ENCODE results near the gene PLVAP. TPM values are rescaled to one million over a fixed set of nuclear protein-coding genes. Genes with fewer than 3 reads are reported as not detected.

Gene PLVAP
- total RNA-seq, 1 donor from 2014 or later: 0.95 TPM

DNA sequence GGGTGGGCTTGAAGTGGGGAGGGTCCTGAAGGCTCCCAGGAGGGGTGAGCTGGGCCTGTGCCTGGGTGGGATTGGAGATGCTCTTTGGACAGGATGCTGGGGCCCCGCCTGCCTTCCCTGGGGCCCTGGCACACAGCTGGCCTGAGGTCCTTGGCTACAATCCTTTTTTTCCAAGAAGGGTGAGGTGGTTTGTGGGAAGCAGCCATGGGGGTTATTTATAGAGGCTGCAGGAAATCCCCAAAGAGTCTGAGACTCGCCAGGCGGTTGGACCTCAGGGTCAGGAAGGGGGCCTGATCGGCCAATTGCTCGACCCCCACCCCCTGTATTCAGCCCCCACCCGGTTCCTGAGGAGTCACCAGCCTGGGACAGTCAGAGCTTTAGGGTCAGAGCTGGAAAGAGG, 29.8 kb downstream of the PLVAP start:
- DNase-seq (ENCODE audit: low read depth): no peak
- Mint-ChIP-seq H3K36me3 (ENCODE audit: low read depth, unreplicated experiment) (no peaks in the 10 kb centered on the region), H3K4me1 (ENCODE audit: low read depth, unreplicated experiment) (peaks cover 9% of the 10 kb centered on the region), H3K4me3 (ENCODE audit: unreplicated experiment) (no peak overlapping the region), H3K9me3 (ENCODE audit: unreplicated experiment) (no peaks in the 10 kb centered on the region), H3K27me3 (ENCODE audit: low read depth, unreplicated experiment) (peaks cover 3% of the 10 kb centered on the region), H3K27ac (ENCODE audit: unreplicated experiment) (no peak overlapping the region)
- H3K9ac ChIP-seq (ENCODE audit: low read length): no peak overlapping the region
- FAIRE-seq: no peak
- peaks cover 8% of the 10 kb centered on the region for H3K4me1 ChIP-seq (ENCODE audit: insufficient read depth, low read length)
- TF ChIP-seq, protein P1, sequence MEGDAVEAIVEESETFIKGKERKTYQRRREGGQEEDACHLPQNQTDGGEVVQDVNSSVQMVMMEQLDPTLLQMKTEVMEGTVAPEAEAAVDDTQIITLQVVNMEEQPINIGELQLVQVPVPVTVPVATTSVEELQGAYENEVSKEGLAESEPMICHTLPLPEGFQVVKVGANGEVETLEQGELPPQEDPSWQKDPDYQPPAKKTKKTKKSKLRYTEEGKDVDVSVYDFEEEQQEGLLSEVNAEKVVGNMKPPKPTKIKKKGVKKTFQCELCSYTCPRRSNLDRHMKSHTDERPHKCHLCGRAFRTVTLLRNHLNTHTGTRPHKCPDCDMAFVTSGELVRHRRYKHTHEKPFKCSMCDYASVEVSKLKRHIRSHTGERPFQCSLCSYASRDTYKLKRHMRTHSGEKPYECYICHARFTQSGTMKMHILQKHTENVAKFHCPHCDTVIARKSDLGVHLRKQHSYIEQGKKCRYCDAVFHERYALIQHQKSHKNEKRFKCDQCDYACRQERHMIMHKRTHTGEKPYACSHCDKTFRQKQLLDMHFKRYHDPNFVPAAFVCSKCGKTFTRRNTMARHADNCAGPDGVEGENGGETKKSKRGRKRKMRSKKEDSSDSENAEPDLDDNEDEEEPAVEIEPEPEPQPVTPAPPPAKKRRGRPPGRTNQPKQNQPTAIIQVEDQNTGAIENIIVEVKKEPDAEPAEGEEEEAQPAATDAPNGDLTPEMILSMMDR (IDR thresholded peaks at IDR 0.05; ENCODE audit: insufficient read depth, low read depth, low read length): no peak
- no peak for TF ChIP-seq EZH2 (IDR thresholded peaks at IDR 0.05; ENCODE audit: insufficient read depth, low read length)
- H3K9me3 ChIP-seq (ENCODE audit: insufficient read depth, low read depth, low read length): no peaks in the 10 kb centered on the region
- H3K27ac ChIP-seq (ENCODE audit: low read depth, low read length): no peak overlapping the region
- H3K27me3 ChIP-seq (ENCODE audit: insufficient read depth, low read length): no peaks in the 10 kb centered on the region
- no peaks in the 10 kb centered on the region for H3K79me2 ChIP-seq (ENCODE audit: insufficient read depth, low read length)
- no peaks in the 10 kb centered on the region for H4K20me1 ChIP-seq (ENCODE audit: insufficient read depth, low read length)
- H3K4me3 ChIP-seq (ENCODE audit: insufficient read depth, low read depth, low read length): no peak overlapping the region
- no peak overlapping the region for H3K4me2 ChIP-seq (ENCODE audit: low read length)
- no peak overlapping the region for H2AFZ ChIP-seq (ENCODE audit: low read depth, low read length)
- H3K36me3 ChIP-seq (ENCODE audit: insufficient read depth, low read length): no peaks in the 10 kb centered on the region

DNA sequence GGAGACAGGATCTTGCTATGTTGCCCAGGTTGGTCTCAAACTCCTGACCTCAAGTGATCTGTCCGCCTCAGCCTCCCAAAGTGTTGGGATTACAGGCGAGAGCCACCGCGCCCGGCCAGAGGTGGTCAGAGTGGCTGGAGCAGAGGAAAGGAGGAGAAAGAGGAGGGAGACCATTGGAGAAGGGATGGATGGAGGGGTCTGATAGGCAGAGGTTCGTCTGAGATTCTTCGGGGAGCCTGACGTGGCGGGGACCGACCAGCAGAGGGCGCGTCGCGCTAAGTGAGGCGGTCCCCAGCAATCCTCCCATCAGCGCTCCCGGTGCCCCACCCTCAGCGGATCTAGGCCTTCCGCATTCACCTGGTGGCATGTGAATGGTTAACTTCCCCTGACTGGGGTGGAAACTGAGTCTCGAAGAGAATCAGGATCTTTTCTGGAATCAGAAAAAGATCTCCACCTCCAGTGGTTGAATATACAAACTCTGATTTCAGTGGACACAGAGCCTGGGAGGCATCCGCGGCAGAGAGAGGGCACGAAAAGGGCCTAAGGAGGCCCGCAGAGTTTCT, 31.0 kb downstream of the PLVAP start:
- Mint-ChIP-seq H3K4me1 (ENCODE audit: low read depth, unreplicated experiment) (peaks cover 9% of the 10 kb centered on the region), H3K4me3 (ENCODE audit: unreplicated experiment) (no peak overlapping the region), H3K36me3 (ENCODE audit: low read depth, unreplicated experiment) (no peaks in the 10 kb centered on the region), H3K9me3 (ENCODE audit: unreplicated experiment) (no peaks in the 10 kb centered on the region), H3K27ac (ENCODE audit: unreplicated experiment) (no peak overlapping the region), H3K27me3 (ENCODE audit: low read depth, unreplicated experiment) (peaks cover 3% of the 10 kb centered on the region)
- Histone ChIP-seq H3K4me2 (ENCODE audit: low read length) (no peak overlapping the region), H3K27me3 (ENCODE audit: insufficient read depth, low read length) (no peaks in the 10 kb centered on the region), H3K79me2 (ENCODE audit: insufficient read depth, low read length) (no peaks in the 10 kb centered on the region), H4K20me1 (ENCODE audit: insufficient read depth, low read length) (no peaks in the 10 kb centered on the region), H3K9me3 (ENCODE audit: insufficient read depth, low read depth, low read length) (no peaks in the 10 kb centered on the region), H3K9ac (ENCODE audit: low read length) (no peak overlapping the region), H3K27ac (ENCODE audit: low read depth, low read length) (no peak overlapping the region), H3K4me3 (ENCODE audit: insufficient read depth, low read depth, low read length) (no peak overlapping the region), H3K4me1 (ENCODE audit: insufficient read depth, low read length) (peaks cover 8% of the 10 kb centered on the region), H2AFZ (ENCODE audit: low read depth, low read length) (no peak overlapping the region), H3K36me3 (ENCODE audit: insufficient read depth, low read length) (no peaks in the 10 kb centered on the region)
- TF ChIP-seq, protein P1 (IDR thresholded peaks at IDR 0.05; ENCODE audit: insufficient read depth, low read depth, low read length): peak; percentile 73
- TF ChIP-seq EZH2 (IDR thresholded peaks at IDR 0.05; ENCODE audit: insufficient read depth, low read length): no peak
- no peak for DNase-seq (ENCODE audit: low read depth)
- FAIRE-seq: no peak

DNA sequence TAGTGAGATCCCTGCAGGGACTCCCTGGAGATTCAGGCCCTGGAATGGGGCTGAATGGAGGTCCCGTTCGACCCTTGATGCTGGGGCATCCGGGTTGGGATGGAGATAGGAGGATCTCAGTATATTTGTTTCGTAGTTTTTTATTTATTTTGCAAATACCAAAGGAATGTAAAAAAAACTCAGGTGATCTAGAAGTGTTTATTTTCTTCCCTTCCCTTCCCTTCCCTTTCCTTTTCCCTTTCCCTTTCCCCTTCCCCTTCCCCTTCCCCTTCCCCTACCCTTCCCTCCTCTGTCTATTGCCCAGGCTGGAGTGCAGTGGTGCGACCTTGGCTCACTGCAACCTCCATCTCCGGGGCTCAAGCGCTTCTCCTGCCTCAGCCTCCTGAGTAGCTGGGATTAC, 35.3 kb downstream of the PLVAP start:
- no peaks in the 10 kb centered on the region for H3K9me3 Mint-ChIP-seq (ENCODE audit: unreplicated experiment)

More for the DNA sequence above, 35.3 kb downstream of the PLVAP start:
- no peak for FAIRE-seq
- H3K79me2 ChIP-seq (ENCODE audit: insufficient read depth, low read length): peaks cover 13% of the 10 kb centered on the region
- Mint-ChIP-seq H3K4me3 (ENCODE audit: unreplicated experiment) (no peak overlapping the region), H3K27me3 (ENCODE audit: low read depth, unreplicated experiment) (no peaks in the 10 kb centered on the region), H3K4me1 (ENCODE audit: low read depth, unreplicated experiment) (peaks cover 2% of the 10 kb centered on the region), H3K36me3 (ENCODE audit: low read depth, unreplicated experiment) (no peaks in the 10 kb centered on the region), H3K27ac (ENCODE audit: unreplicated experiment) (no peak overlapping the region)
- no peak for TF ChIP-seq EZH2 (IDR thresholded peaks at IDR 0.05; ENCODE audit: insufficient read depth, low read length)
- TF ChIP-seq, protein P1 (IDR thresholded peaks at IDR 0.05; ENCODE audit: insufficient read depth, low read depth, low read length): no peak
- H3K27ac ChIP-seq (ENCODE audit: low read depth, low read length): no peak overlapping the region
- no peak overlapping the region for H3K4me2 ChIP-seq (ENCODE audit: low read length)
- H3K9ac ChIP-seq (ENCODE audit: low read length): no peak overlapping the region
- no peaks in the 10 kb centered on the region for H3K9me3 ChIP-seq (ENCODE audit: insufficient read depth, low read depth, low read length)
- no peak for DNase-seq (ENCODE audit: low read depth)
- no peak overlapping the region for H2AFZ ChIP-seq (ENCODE audit: low read depth, low read length)
- peaks cover 11% of the 10 kb centered on the region for H3K4me1 ChIP-seq (ENCODE audit: insufficient read depth, low read length)
- H3K4me3 ChIP-seq (ENCODE audit: insufficient read depth, low read depth, low read length): no peak overlapping the region
- H3K27me3 ChIP-seq (ENCODE audit: insufficient read depth, low read length): no peaks in the 10 kb centered on the region
- H4K20me1 ChIP-seq (ENCODE audit: insufficient read depth, low read length): no peaks in the 10 kb centered on the region
- H3K36me3 ChIP-seq (ENCODE audit: insufficient read depth, low read length): no peaks in the 10 kb centered on the region
